Cardiac muscle cell (in vitro differentiated cells and primary cell): ENCODE results near the gene SH3GL2. TPM values are rescaled to one million over a fixed set of nuclear protein-coding genes. Genes with fewer than 3 reads are reported as not detected.
A peak's percentile ranks its signal among the peaks of the same experiment; 100 is the strongest.

Experiments
- DNase-seq, 2 donors: peaks; one replicate each; pipeline versions ENCODE4 v3.0.0 to v3.0.0-alpha.2; 2010 to 2017; ENCODE audit warnings: low read depth in 1 of 2, low spot score in 1 of 2
- H3K27ac ChIP-seq: fragments of 200-600 bp; sonication (generic); 2 replicates; pipeline ENCODE4 v1.5.1; 2016
- H3K27me3 ChIP-seq: fragments of 200-600 bp; sonication (generic); 2 replicates; pipeline ENCODE4 v1.6.0; 2016; ENCODE audit warnings: control low read depth
- H3K36me3 ChIP-seq: fragments of 200-600 bp; sonication (generic); 2 replicates; pipeline ENCODE4 v1.5.1; 2016; ENCODE audit warnings: control low read depth
- H3K4me1 ChIP-seq: fragments of 200-600 bp; sonication (generic); 2 replicates; pipeline ENCODE4 v1.8.1; 2017; ENCODE audit warnings: low read depth, mild to moderate bottlenecking, mixed run types
- H3K4me3 ChIP-seq: fragments of 200-600 bp; sonication (generic); 2 replicates; pipeline ENCODE4 v1.5.1; 2016; ENCODE audit warnings: mild to moderate bottlenecking
- H3K9me3 ChIP-seq: fragments of 200-600 bp; sonication (generic); 2 replicates; pipeline ENCODE4 v1.5.1; 2017; ENCODE audit warnings: low read depth, mild to moderate bottlenecking, control low read depth
- CTCF ChIP-seq: IDR thresholded peaks from 2 replicates; pipeline ENCODE4 v1.5.1; 2012; ENCODE audit warnings: low read depth, mild to moderate bottlenecking, low read length
- polyA plus RNA-seq: library from polyadenylated mRNA; unstranded; fragments of >200 nt; fragmentation: Nextera tagmentation; extraction: Ambion mirVana; gene quantifications from 2 replicates; pipeline ENCODE4 v1.2.1, GENCODE V29; 2016
- total RNA-seq: library from RNA; depleted of rRNA; stranded (reverse); fragments of >200 nt; gene quantifications from 2 replicates; pipeline ENCODE4 v1.2.3, GENCODE V29; 2016

Gene SH3GL2
- total and polyA plus RNA-seq, 2 experiments from 2014 or later, result 0.06 TPM; not detected in 1

GRCh38 chr9:17782430-17783149 lies 203.7 kb downstream of the SH3GL2 start:
- Histone ChIP-seq H3K27ac (no peak overlapping the region), H3K4me1 (no peaks in the 10 kb centered on the region), H3K36me3 (no peaks in the 10 kb centered on the region), H3K9me3 (no peaks in the 10 kb centered on the region), H3K27me3 (no peaks in the 10 kb centered on the region), H3K4me3 (no peak overlapping the region)
- TF ChIP-seq CTCF, result no peak
- DNase-seq, result no peak

- Histone ChIP-seq H3K4me3 (no peak overlapping the region), H3K4me1 (no peaks in the 10 kb centered on the region), H3K27ac (no peak overlapping the region), H3K36me3 (no peaks in the 10 kb centered on the region), H3K9me3 (no peaks in the 10 kb centered on the region), H3K27me3 (no peaks in the 10 kb centered on the region)
- TF ChIP-seq CTCF, result no peak
- no peak for DNase-seq
Measured at GRCh38 chr9:17783227-17783626, 204.4 kb downstream of the SH3GL2 start.

DNA sequence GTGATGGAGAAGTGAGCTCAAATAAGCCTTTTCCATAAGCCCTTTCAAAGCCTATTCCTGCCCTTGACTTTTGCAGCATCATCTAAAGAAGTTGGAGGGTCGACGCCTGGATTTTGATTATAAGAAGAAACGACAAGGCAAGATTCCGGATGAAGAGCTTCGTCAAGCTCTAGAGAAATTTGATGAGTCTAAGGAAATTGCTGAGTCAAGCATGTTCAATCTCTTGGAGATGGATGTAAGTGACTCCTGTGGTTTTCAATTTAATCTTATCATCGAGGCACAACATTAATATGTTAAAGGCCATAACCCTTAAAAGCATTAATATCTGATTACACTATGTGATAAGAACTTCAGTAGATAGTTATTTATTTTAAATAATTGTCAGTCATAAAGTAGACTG lies 210.4 kb downstream of the SH3GL2 start:
- Histone ChIP-seq H3K27ac (no peak overlapping the region), H3K4me1 (no peaks in the 10 kb centered on the region), H3K4me3 (no peak overlapping the region), H3K36me3 (no peaks in the 10 kb centered on the region), H3K9me3 (no peaks in the 10 kb centered on the region), H3K27me3 (peaks cover 16% of the 10 kb centered on the region)
- no peak for DNase-seq
- no peak for TF ChIP-seq CTCF

DNA sequence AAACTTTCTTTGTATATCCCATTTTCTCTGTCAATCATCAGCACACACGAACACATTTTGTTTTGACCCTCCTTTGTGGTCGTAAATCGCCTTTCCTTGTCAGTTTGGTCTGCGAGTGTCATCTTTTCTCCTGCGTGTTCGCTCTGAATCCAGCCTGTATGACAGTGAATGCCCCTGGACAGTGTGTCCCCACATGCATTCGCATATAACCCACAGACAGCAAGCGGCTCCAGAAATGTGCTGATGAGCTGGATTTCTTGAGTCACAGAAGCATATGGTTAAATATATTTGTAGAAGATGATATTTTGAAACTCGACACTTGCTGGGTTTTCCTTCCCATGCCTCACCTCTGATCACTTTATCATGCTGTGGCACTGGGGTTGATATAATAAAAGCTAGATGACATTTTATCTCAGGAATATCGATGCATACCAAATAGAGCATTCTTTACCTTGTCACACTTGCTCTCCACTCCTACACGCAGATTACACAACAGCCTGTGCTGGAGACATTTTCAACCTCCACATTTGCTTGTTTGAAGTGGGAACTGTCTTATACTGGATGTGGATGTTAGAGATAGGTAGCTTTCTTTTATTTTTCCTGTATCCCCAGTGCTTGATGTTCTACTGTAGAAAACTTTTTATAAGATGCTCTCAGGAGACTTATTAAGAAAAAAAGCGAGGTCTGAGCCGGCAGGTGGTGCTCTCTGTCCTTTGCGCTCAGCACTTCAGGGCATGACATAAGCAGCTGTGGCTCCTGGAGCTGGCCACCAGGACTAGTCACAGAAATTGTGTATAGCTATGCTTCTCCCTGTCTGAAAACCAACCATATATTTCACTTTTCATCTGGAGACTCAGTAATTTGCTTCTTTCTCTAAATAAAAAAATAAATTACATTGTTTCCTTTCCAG lies 215.1 kb downstream of the SH3GL2 start:
- DNase-seq, result peak in 1 of 2 donors; percentile 18

GRCh38 chr9:17795744-17796143 lies 216.9 kb downstream of the SH3GL2 start:
- peaks cover 7% of the 10 kb centered on the region for H3K4me1 ChIP-seq
- no peak for DNase-seq
- H3K27ac ChIP-seq, result no peak overlapping the region
- peaks cover 31% of the 10 kb centered on the region for H3K27me3 ChIP-seq
- H3K9me3 ChIP-seq, result no peaks in the 10 kb centered on the region
- H3K4me3 ChIP-seq, result no peak overlapping the region
- TF ChIP-seq CTCF, result no peak
- no peaks in the 10 kb centered on the region for H3K36me3 ChIP-seq

More for the DNA sequence above, 215.1 kb downstream of the SH3GL2 start:
- H3K27me3 ChIP-seq, result peaks cover 31% of the 10 kb centered on the region
- no peaks in the 10 kb centered on the region for H3K4me1 ChIP-seq
- TF ChIP-seq CTCF, result peak; percentile 17
- no peaks in the 10 kb centered on the region for H3K36me3 ChIP-seq
- no peak overlapping the region for H3K27ac ChIP-seq
- H3K4me3 ChIP-seq, result no peak overlapping the region
- H3K9me3 ChIP-seq, result no peaks in the 10 kb centered on the region
